Mucosa of stomach (tissue), 1 donor: ENCODE results near the gene DMPK.

Source experiments
- H3K27me3 ChIP-seq: one replicate; pipeline ENCODE4 v1.7.0; 2013; ENCODE audit warnings: mild to moderate bottlenecking, low read length; ENCODE audit not compliant: control insufficient read depth, insufficient read depth
- H3K36me3 ChIP-seq: one replicate; pipeline ENCODE4 v1.7.0; 2013; ENCODE audit warnings: low read length; ENCODE audit not compliant: control insufficient read depth, insufficient read depth
- H3K4me1 ChIP-seq: one replicate; pipeline ENCODE4 v1.7.0; 2013; ENCODE audit warnings: mild to moderate bottlenecking, low read length; ENCODE audit not compliant: control insufficient read depth, insufficient read depth
- H3K4me3 ChIP-seq: one replicate; pipeline ENCODE4 v1.7.0; 2013; ENCODE audit warnings: low read length
- H3K9ac ChIP-seq: one replicate; pipeline ENCODE4 v1.7.0; 2013; ENCODE audit warnings: mild to moderate bottlenecking, low read length, moderate library complexity
- H3K9me3 ChIP-seq: one replicate; pipeline ENCODE4 v1.7.0; 2013; ENCODE audit warnings: mild to moderate bottlenecking, low read length, moderate library complexity; ENCODE audit not compliant: control insufficient read depth
- donor health status: Pancreatic carcinoma.

DMPK gene

DNA sequence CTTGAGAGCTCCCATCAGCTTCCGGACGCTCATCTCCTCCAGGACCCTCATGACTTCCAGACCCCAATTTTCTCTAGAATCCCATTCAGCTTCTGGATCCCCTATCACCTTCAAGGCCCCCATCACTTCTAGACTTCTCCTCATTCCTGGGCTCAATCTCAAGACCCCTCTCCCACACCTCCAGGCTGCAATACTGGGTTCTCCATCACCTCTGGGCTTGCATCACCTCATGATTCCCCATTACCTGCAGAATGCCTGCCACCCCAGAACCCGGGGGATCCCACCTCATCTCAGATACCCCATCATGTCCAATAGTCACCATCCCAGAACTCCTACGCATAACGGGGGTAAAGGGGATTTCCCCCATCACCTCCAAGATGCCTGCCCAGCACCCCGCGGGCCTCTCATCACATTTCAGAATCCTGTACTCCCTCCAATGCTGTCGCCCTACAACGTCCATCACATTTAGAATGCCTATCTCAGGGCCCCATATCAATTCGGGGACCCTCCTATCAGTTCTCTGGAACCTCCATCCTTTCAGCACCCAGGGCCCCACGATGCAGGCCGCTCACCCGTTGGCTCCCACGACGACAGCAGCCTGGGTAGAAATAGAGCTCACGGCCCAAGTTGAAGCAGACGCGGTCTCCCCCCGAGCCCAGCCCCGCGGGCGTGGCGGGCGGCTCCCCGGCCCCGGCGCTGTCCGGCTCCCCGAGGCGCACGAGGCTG lies 9.6 kb upstream of the DMPK start:
- Histone ChIP-seq H3K36me3 (no peaks in the 10 kb centered on the region), H3K27me3 (no peaks in the 10 kb centered on the region), H3K9me3 (no peaks in the 10 kb centered on the region), H3K4me3 (peak overlapping the region; percentile 11), H3K4me1 (peaks cover 12% of the 10 kb centered on the region), H3K9ac (peak overlapping the region; percentile 16)

DNA sequence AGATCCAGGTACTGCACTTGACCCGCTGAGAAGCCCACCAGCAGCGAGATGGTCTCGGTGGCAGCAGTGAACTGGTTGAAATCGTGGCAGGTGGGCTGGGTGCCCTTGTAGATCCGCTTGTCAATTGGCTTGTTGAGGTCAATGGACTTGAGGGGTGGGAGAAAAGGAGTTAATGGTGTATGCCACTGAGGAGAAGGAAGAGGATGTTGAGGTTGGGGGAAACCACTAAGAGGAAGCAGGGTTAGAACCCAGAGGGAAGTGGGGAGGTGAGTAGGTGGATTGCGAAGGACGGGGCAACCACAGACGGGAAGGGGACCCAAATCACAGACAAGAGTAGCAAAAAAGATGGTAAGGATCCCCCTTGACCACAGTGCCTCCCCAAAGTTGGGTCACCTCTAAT lies 8.7 kb upstream of the DMPK start:
- H3K27me3 ChIP-seq = no peaks in the 10 kb centered on the region
- peaks cover 12% of the 10 kb centered on the region for H3K4me1 ChIP-seq
- no peaks in the 10 kb centered on the region for H3K36me3 ChIP-seq
- H3K4me3 ChIP-seq = no peak overlapping the region
- H3K9me3 ChIP-seq = no peaks in the 10 kb centered on the region
- H3K9ac ChIP-seq = no peak overlapping the region

DNA sequence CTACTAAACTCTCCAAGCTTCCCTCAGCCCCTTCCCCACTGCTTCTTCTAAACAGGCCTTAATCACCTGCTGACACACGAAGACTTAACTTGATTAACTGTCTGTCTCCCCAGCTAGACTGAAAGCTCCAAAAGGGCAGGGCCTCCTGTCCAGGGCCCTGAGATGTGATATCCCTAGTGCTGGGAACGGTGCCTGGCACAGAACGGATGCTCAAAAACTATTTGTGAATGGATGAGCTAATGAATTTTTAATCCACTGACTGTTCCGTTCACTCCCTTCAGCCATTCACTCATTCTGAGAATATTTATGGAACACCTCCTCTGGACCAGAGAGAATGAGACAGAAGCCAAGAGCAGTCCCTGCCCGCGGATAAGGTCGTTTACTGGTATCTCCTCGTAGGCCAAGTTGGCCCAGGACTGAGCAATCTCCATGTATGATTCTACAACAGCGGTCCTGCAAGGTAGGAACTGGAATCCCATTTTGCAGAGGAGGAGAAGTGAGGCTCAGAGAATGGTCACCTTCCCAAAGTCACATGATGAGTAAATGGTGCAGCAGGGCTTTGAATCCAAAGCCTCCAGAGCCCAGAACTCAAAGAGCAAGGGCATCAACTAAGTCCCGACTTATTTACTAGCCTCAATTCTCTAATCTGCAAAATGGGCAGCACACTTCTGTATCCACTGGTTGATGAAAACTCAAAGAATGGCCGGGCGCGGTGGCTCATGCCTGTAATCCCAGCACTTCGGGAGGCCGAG lies 6.9 kb upstream of the DMPK start:
- no peaks in the 10 kb centered on the region for H3K9me3 ChIP-seq
- no peaks in the 10 kb centered on the region for H3K27me3 ChIP-seq
- no peak overlapping the region for H3K9ac ChIP-seq
- H3K4me1 ChIP-seq = peaks cover 12% of the 10 kb centered on the region
- H3K4me3 ChIP-seq = no peak overlapping the region
- no peaks in the 10 kb centered on the region for H3K36me3 ChIP-seq

DNA sequence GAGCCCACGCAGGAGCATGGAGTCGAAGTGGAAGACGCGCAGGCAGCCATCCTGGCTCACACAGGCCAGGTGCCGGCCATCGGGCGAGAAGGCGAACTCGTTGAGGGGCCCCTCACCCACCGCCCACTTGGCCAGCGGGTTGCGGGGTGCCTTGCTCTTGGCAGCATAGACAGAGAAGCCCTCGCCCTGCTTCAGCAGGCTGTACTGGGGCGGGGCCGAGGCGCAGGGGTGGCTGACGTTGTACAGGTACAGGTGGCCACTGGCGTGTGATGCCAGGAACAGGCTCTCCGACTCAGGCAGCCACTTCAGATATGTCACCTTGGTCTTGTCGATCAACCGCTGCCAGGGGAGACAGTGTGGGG lies 4.2 kb upstream of the DMPK start:
- Histone ChIP-seq H3K36me3 (no peaks in the 10 kb centered on the region), H3K4me1 (peaks cover 13% of the 10 kb centered on the region), H3K9me3 (no peaks in the 10 kb centered on the region), H3K27me3 (peaks cover 2% of the 10 kb centered on the region), H3K4me3 (no peak overlapping the region), H3K9ac (no peak overlapping the region)

DNA sequence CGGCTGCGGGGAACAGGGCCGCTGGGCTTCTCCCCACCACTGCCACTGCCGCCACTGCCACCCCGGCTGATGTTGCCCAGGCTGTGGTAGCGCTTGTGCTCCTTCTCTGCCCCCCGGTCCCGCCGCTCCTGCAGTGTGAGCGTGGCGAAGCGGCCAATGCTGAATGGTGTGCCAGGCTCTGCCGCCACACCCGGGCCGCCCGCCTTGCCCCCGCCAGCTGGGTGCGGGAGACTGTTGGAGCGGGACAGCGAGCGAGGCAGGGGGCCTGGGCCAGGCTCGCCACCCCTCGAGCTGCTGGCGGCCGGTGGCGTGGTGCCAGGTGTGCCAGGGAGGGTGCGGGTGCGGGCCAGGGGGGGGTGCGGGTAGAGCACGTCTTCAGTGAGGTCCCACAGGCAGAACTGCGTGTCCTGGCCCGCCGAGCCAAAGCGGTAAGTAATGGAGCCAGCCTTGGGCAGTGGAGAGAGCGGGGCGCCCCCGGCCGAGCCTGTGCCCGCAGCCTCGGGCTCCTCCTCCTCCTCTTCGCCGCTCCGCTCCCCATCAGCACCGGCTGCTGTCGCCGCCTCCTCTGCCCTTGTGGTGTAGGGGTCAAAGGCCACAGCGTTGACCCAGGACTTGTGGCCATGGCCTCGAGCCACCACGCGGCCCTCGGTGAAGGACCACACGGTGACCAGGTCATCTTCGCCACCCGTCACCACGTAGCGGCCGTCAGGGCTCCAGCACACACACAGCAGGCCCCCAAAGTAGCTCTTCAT lies 3.7 kb upstream of the DMPK start:
- Histone ChIP-seq H3K27me3 (peaks cover 5% of the 10 kb centered on the region), H3K4me1 (peaks cover 13% of the 10 kb centered on the region), H3K9me3 (no peaks in the 10 kb centered on the region), H3K9ac (no peak overlapping the region), H3K36me3 (no peaks in the 10 kb centered on the region), H3K4me3 (no peak overlapping the region)

DNA sequence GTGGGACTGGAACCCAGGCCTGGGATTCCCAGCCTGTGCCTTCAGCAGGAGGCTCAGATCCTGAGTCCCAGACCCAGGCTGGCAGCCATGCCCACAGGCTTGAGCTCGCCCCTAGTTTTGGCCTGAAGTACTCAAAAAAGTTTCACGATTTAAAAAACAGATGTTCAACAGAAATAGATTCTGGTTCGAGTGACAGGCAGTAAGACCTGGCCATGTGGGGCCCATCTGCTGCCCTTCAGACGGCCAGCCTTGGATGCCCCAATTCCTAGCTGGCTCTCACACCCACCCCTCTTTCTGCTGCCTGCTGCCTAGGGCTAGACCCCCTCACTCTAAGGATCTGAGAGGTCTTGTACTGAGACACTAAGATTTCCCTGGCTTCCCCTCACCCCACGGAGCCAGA lies 2.8 kb upstream of the DMPK start:
- Histone ChIP-seq H3K9ac (no peak overlapping the region), H3K36me3 (no peaks in the 10 kb centered on the region), H3K27me3 (peaks cover 9% of the 10 kb centered on the region), H3K4me3 (no peak overlapping the region), H3K9me3 (no peaks in the 10 kb centered on the region), H3K4me1 (peaks cover 21% of the 10 kb centered on the region)

DNA sequence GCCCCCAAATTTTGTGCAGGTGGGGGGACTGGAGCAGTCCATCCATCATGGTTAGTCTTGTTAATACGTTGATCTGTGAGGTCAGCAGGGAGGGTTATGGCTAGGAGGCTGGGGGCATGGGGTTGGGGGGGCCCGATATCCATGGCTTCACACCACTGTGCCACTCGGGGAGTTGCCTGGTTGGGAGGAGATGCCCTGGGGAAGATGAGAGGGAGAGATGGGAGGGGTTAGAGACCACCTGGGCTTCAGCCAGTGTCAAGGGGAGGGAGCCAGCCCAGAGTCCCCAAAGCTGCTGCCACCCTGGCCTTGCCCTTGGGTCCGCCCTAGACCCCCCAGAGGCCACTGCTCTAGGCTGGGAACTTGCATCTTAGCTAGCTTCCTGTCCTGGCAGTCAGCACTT lies 1.8 kb upstream of the DMPK start:
- Histone ChIP-seq H3K9ac (no peak overlapping the region), H3K36me3 (no peaks in the 10 kb centered on the region)

DNA sequence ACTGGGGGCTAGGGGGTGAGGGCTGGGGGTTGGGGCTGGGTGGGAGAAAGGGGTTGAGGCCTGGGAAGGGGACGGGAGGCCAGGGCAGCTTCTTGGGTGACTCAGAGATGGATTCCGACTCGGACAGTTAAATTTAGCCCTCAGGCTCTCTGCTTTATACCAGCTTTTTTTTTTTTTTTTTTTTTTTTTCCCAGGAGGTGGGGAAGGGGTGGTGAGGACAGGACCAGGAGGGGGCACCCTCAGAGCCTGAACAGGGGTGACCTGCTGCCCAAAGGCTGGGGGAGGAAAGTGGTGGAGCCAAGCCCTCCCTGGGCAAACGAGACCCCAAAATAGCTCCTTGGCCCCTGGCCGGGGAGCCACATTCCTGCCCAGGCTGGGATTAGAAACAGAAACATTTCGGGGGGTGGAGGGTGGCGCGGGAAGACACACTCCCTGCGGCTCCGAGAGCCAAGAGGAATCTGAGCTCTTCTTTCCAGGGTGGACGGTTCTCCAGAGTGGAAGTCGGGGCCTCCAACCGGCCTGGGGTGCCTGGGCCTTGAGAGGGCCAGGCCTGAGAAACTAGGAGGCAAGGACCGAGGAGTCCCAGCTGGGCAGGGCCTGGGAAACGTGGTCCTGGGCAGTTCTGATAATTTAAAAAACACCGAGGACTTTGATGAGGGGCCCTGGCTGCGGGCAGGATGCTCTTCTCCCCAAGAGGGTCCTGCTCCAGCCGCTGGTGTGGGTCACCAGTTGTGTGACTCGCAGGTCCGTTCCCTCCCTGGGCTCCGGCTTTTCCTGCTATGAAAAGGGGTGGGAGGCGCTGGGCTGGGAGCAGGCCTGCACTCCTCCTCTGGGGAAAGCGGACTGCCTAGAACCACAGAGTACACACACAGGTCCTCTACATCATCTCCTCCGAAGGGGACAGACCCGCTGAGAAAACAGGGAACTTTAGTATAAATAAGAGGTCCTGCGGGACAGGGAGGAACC lies 813 bp upstream of the DMPK start:
- H3K9me3 ChIP-seq = no peaks in the 10 kb centered on the region
- H3K4me1 ChIP-seq = peaks cover 40% of the 10 kb centered on the region
- H3K27me3 ChIP-seq = peaks cover 9% of the 10 kb centered on the region
- peak overlapping the region; percentile 22 for H3K9ac ChIP-seq
- H3K36me3 ChIP-seq = no peaks in the 10 kb centered on the region
- H3K4me3 ChIP-seq = no peak overlapping the region

More for the DNA sequence above, 1.8 kb upstream of the DMPK start:
- Histone ChIP-seq H3K4me1 (peaks cover 30% of the 10 kb centered on the region), H3K27me3 (peaks cover 9% of the 10 kb centered on the region), H3K9me3 (no peaks in the 10 kb centered on the region), H3K4me3 (no peak overlapping the region)

DNA sequence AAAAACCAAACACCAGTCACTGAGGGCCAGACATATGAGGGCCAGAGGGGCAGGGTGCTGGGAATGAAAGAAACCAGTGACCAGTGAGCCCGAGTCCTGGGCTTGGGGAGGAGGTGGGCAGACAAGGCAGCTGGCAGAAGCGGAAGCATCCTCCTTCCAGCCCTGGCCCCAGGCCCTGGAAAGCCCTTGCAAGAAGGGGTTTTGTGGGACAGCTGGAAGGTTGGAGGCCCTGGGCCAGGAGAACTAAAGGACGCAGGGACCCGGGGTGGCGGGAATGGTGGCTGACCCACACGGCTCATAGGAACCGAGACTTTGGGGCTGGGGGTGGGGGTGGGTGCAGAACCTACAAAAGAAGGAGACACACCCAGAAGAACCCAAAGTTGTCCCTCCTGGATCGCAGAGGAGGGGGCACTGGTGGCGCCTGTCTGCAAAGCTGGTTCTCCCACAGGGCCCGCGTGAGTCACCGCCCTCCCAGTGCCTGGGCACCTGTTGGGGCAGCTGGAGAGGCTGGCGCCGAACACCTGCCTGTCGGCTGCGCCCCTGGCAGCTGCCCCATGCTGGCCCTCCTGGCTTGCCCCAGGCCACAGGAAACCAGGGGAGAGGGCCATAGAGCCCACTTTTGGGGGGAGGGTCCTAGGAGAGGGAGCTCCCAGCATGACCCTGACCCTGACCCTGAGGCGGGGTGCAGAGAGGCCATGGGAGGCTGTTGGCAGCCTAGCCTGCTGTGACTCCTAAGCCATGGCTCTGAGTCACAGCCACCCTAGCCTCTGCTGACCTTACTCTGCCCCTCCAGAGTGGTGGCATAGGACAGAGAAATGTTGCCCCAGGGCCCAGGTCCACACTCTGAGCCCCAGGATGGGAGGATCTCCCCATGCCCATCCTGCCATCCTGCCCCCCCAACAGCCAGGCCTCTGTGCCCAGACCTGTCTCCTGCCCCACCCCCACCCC lies 802 bp downstream of the DMPK start:
- peaks cover 40% of the 10 kb centered on the region for H3K4me1 ChIP-seq
- peaks cover 14% of the 10 kb centered on the region for H3K27me3 ChIP-seq
- H3K9ac ChIP-seq = peak overlapping the region; percentile 34
- no peak overlapping the region for H3K4me3 ChIP-seq
- no peaks in the 10 kb centered on the region for H3K9me3 ChIP-seq
- H3K36me3 ChIP-seq = peaks cover 16% of the 10 kb centered on the region

DNA sequence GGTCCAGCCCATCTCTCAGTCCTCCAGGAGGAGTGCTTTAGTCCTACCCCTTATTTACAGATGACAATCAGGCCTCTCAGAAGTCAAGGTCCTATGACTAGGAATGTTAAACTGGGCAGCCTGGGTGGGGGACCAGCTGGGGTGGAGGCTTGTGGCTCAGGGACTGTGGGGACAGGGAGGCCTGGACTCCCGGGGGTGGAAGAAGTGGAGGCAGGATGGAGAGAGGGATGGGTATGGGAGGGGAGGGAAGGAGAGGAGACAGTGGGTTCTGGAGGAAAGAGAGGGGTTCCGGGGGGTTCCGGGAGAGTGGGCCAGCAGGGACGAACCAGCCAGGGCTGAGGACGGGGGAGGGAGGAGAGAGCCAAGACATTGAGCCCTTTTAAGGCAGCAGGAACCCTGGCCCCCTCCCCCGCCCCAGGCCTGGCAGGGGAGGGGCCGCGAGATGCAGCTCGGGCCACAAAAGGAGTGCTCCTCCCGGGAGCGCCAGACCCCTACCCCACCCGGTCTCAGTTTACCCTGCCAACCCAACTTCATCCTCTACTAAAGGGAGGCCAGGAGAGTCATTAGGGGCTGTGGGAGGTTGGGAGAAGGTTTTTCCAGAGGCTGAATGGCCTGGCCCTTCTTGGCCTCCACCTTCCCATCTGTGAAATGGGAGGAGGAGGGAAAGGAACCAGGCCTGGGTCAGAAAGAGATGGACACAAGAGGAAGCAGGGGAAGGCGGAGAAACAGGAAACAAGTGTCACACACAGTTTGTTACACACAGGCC lies 1.7 kb downstream of the DMPK start:
- Histone ChIP-seq H3K4me3 (no peak overlapping the region), H3K9ac (peak overlapping the region; percentile 34), H3K27me3 (peaks cover 14% of the 10 kb centered on the region), H3K36me3 (peaks cover 17% of the 10 kb centered on the region), H3K9me3 (no peaks in the 10 kb centered on the region), H3K4me1 (peaks cover 40% of the 10 kb centered on the region)
